Adipocyte (in vitro differentiated cells): ENCODE data around the gene STYXL2.

Experiments used
- DNase-seq: peaks from one replicate; pipeline ENCODE4 v3.0.0-alpha.2; 2015; ENCODE audit warnings: low read depth
- H3K27me3 ChIP-seq: replicated peaks from 2 replicates; pipeline ENCODE4 v1.7.0; 2013; ENCODE audit warnings: mild to moderate bottlenecking, low read length, moderate library complexity; ENCODE audit not compliant: control insufficient read depth, insufficient read depth
- H3K36me3 ChIP-seq: 2 replicates; pipeline ENCODE4 v1.7.0; 2013; ENCODE audit warnings: low read length, mild to moderate bottlenecking, moderate library complexity; ENCODE audit not compliant: control insufficient read depth, insufficient read depth, severe bottlenecking
- H3K4me1 ChIP-seq: 2 replicates; pipeline ENCODE4 v1.7.0; 2013; ENCODE audit warnings: mild to moderate bottlenecking, low read length, moderate library complexity; ENCODE audit not compliant: control insufficient read depth, insufficient read depth
- H3K4me3 ChIP-seq: 2 replicates; pipeline ENCODE4 v1.7.0; 2013; ENCODE audit warnings: mild to moderate bottlenecking, low read length, moderate library complexity
- H3K9ac ChIP-seq: 2 replicates; pipeline ENCODE4 v1.7.0; 2013; ENCODE audit warnings: mild to moderate bottlenecking, low read length, moderate library complexity
- H3K9me3 ChIP-seq: 2 replicates; pipeline ENCODE4 v1.7.0; 2013; ENCODE audit warnings: mild to moderate bottlenecking, low read length, moderate library complexity; ENCODE audit not compliant: control insufficient read depth

The STYXL2 gene

GRCh38 chr1:167137793-167138510 is 44.1 kb downstream of the STYXL2 start:
- Histone ChIP-seq H3K36me3 (no peaks in the 10 kb centered on the region), H3K4me3 (no peak overlapping the region), H3K9ac (no peak overlapping the region), H3K4me1 (peaks cover 10% of the 10 kb centered on the region), H3K27me3 (peaks cover 22% of the 10 kb centered on the region), H3K9me3 (no peaks in the 10 kb centered on the region)
- DNase-seq: no peak

- H3K9me3 ChIP-seq: no peaks in the 10 kb centered on the region
- no peaks in the 10 kb centered on the region for H3K36me3 ChIP-seq
- peaks cover 21% of the 10 kb centered on the region for H3K27me3 ChIP-seq
- H3K9ac ChIP-seq: no peak overlapping the region
- no peak overlapping the region for H3K4me3 ChIP-seq
- no peak for DNase-seq
- peaks cover 10% of the 10 kb centered on the region for H3K4me1 ChIP-seq
Measured at GRCh38 chr1:167138703-167139102, 44.8 kb downstream of the STYXL2 start.

DNA sequence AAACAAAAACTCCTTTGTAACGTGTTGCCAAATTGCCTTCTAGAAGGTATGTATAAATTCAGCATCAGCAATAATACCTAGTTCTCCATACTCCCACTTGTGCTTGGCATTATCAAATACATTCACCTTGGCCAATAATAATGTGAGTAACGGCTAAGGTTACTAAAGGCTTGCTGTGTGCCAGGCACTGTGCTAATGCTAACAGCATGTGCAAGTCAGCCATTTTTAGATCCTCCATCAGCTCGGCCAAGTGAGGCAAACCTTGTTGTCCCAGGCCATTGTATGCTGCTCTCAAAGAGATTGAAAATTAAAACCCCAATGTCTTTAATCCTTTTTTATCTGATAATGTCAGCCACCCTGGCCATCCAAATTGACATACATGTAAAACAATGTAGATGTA is 48.1 kb downstream of the STYXL2 start:
- Histone ChIP-seq H3K9me3 (peaks cover 3% of the 10 kb centered on the region), H3K4me1 (no peaks in the 10 kb centered on the region), H3K9ac (no peak overlapping the region), H3K36me3 (no peaks in the 10 kb centered on the region), H3K4me3 (no peak overlapping the region), H3K27me3 (peaks cover 15% of the 10 kb centered on the region)
- no peak for DNase-seq
